8988T (cell line): ENCODE results near the gene SIN3B.
A peak's percentile ranks its signal among the peaks of the same experiment; 100 is the strongest.

Experiments
- DNase-seq: peaks from one replicate; pipeline ENCODE4 v3.0.0; 2011

Gene SIN3B

DNA sequence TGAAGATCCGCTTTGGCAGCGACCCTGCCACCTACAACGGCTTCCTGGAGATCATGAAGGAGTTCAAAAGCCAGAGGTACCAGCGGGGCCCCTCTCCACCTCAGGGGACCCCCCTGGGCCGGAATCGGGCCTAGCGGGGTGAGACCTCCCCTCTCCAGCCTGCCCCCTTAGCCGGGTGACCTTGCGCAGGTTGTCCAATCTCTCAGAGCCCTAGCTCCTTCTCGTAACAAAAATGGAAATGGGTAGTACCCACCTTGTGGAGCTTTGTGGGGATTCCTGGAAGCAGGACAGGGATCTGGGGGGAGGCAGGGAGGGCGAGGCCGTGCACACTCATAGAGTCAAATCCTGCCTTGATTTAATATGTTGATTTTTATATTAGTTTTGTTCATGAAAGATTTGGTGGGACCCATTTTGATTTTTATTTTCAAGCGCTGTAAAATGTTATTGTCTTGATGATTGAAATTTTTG is 658 bp downstream of the SIN3B start:
- DNase-seq, result peak; percentile 42

GRCh38 chr19:16830679-16831078 is 1.5 kb downstream of the SIN3B start:
- no peak for DNase-seq

GRCh38 chr19:16831531-16831930 is 2.3 kb downstream of the SIN3B start:
- no peak for DNase-seq

DNA sequence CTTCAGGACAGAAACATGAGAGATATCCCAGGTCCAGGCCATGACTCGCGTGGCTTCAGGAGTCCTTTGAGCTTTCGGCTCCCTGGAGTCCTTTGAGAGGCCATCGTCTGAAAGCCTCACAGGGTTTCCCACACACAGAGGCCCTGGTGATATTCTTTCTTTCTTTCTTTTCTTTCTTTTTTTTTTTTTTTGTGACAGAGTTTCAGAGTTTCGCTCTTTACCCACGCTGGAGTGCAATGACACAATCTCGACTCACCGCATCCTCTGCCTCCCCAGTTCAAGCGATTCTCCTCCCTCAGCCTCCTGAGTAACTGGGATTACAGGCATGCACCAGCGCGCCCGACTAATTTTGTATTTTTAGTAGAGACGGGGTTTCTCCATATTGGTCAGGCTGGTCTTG is 5.5 kb downstream of the SIN3B start:
- no peak for DNase-seq

GRCh38 chr19:16836115-16837034 is 7.2 kb downstream of the SIN3B start:
- DNase-seq, result no peak

- DNase-seq, result no peak
Observed at GRCh38 chr19:16837035-16837362, 7.8 kb downstream of the SIN3B start.

GRCh38 chr19:16841391-16841926 is 12.3 kb downstream of the SIN3B start:
- no peak for DNase-seq

DNA sequence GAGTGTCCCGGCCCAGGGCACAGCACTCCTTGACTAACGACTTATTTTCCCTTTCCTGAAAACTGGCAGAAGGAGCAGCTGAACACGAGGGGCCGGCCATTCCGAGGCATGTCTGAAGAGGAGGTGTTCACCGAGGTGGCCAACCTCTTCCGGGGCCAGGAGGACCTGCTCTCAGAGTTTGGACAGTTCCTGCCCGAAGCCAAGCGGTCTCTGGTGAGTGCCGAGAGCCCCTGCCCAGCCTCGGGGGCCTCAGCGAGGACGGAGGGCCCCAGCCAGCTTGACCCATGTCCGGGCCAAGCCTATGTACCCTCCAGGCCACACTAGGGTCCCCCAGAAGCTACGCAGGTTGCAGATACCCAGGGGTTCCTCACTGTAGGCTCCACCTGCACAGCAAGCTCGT is 17.7 kb downstream of the SIN3B start:
- no peak for DNase-seq

DNA sequence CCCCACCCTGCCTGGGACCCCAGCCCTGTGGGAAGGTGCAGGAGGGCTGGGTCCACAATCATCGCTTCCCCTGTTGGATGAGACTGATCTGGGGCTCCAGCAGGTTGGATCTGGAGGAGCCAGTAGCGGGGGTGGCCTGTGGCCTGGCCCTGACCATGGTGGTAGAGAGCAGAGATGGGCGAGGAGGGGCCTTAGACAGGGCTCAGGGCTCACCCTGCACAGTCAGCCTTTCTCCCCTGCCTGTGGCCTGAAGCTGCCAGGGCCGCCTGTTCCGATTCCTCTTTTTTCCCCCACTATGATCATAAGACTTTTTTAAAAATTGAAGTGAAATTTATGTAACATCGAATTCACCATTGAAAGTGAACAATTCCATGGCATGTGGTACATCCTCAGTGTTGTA is 18.2 kb downstream of the SIN3B start:
- no peak for DNase-seq

- no peak for DNase-seq
Observed at GRCh38 chr19:16849168-16849567, 20.0 kb downstream of the SIN3B start.

GRCh38 chr19:16850133-16850532 is 20.9 kb downstream of the SIN3B start:
- no peak for DNase-seq

DNA sequence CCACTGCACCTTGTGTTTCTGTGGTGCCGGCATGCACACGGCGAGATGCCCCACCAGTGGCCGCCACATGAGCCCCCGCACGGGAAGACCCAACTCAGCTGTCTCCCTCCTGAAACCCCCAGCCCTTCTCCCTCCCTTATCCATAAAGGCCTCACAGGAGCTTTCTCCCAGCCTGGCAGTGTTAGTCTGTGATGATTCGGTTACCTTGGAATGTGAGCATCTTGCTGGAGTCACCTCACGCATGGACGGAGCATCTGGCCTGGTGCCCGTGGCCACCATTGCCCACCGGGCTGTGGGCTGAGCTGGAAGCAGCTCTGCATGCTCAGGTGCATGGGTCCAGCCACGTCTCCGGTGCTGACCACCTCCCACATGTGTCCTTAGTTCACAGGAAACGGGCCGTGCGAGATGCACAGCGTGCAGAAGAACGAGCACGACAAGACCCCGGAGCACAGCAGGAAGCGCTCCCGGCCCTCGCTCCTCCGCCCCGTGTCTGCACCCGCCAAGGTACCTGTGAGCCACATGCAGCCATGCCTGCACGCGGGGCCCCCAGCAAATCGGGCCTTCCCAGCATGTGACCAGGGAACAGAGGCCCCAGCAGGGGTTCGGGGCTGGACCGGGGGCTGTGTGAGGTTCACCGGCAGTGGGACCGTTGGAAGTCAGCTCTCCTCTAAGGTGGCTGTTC is 22.0 kb downstream of the SIN3B start:
- DNase-seq, result no peak

DNA sequence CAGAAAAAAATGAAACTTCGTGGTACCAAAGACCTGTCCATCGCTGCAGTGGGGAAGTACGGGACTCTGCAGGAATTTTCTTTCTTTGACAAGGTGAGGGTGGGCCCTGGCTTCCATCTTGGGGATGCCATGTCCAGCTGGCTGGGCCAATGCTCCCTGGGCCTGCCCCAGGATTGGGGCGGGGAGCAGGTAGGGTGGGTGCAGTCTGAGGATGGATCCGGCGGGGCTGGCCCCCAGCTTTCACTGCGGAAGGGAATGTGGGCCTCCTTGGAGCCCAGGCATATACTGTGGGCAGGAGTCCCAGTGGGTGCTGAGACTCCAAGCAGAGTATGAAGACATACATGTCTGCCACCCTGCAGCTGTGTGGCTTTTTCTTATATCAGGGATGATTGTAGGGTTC is 23.9 kb downstream of the SIN3B start:
- no peak for DNase-seq

DNA sequence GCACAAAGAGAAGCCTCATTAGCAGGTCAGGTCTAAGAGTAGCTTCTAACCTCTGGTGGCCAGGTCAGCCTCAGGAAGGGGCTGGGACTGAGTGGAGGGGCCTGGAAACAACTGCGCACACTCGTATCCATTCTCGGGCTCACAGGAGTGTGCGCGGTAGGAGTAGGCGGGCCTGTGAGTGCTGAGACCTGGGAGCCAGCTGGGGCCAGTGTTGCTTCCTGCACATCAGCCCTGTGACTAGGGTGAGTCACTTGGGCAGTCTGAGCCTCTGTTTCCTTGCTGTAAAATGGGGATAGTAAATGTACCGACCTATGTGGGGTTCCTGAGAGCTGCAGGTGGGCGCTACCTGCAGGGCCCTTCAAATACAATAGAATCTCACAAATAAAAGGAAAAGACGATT is 26.9 kb downstream of the SIN3B start:
- no peak for DNase-seq

- DNase-seq, result no peak
Observed at GRCh38 chr19:16859626-16860025, 30.4 kb downstream of the SIN3B start.

DNA sequence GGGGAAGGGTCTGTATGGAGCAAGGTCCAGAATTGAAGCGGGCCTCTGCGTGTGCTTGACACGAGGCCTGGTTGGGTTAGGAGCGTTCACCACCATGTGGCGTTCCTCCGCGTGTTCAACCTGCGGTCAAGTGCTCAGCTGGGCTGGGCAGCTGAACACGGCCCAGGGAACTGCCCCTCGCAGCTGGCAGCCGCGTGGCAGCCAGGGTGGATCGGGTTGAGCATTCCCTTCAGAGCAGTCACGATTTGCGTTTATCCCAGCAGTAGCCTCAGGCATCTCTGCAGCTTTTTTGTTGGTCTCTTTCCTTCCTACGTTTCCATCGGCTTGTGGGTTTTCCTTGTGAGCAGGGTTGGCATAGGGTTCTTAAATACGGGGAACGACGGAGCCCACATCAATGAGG is 30.9 kb downstream of the SIN3B start:
- DNase-seq, result no peak

- DNase-seq, result no peak
Observed at GRCh38 chr19:16861011-16861410, 31.8 kb downstream of the SIN3B start.

- no peak for DNase-seq
Observed at GRCh38 chr19:16861834-16862233, 32.6 kb downstream of the SIN3B start.

GRCh38 chr19:16862826-16863415 is 33.7 kb downstream of the SIN3B start:
- no peak for DNase-seq

DNA sequence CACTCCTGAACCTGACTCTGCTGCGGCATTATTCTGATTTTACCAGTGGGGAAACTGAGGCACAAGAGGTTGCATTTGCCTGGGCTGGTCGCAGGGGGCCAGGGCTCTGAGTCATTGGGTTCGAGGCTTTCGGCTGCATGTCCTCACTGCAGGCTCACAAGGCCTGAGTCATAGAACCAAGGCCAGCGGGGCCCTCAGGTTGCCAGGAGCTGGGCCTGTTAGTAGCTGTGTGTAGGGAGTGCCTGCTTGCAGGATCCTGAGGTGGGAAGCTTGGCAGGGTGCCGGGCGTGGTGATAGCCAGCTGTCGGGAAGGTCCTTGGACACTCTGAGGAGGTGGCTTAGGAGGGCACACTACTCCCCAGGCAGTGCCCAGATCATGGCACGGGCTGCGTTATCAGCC is 38.0 kb downstream of the SIN3B start:
- DNase-seq, result no peak

- no peak for DNase-seq
Observed at GRCh38 chr19:16868423-16869130, 39.4 kb downstream of the SIN3B start.

DNA sequence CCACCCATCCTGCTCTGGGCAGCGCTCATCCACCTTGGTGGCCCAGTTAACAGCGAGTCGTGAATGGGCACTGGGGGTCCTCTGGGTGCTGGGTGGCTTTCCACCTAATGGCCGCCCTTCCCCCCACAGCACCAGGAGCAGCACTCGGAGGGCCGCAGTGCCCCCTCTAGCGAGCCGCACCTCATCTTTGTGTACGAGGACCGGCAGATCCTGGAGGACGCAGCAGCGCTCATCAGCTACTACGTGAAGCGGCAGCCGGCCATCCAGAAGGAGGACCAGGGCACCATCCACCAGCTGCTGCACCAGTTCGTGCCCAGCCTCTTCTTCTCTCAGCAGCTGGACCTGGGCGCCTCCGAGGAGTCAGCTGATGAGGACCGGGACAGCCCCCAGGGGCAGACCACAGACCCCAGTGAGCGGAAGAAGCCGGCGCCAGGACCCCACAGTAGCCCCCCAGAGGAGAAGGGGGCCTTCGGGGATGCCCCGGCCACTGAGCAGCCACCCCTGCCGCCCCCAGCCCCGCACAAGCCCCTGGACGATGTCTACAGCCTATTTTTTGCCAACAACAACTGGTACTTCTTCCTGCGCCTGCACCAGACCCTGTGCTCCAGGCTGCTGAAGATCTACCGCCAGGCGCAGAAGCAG is 40.3 kb downstream of the SIN3B start:
- DNase-seq, result no peak

DNA sequence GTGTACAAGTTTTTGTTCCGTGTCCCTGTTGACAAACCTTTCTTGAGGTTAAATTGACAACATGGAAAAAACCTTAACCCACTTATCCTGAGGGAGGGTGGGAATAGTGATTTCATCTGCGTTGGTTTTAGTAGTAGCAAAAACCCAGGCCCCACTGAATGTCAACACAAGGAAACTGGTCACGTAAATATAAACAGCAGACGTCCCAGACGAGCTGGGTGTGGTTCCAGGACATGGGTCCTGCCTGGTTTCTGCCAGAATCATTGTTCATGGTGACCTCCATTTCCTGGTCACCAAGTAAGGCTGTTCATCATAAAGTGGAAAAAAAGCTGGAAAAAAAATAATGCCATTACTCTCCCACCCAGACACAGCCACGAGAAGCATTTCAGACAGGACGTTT is 42.7 kb downstream of the SIN3B start:
- DNase-seq, result no peak
